ENCODE data around the gene PDE4B. TPM values are rescaled to one million over a fixed set of nuclear protein-coding genes. Genes with fewer than 3 reads are reported as not detected.

The PDE4B gene
- total RNA-seq, 1 donor from 2014 or later, result 10.9 TPM

GRCh38 chr1:66365635-66366034, 572.9 kb downstream of the PDE4B start:
- peak overlapping the region; percentile 64 for H3K27ac Mint-ChIP-seq
- H3K9me3 Mint-ChIP-seq, result peaks cover 7% of the 10 kb centered on the region
- no peak overlapping the region for H3K4me3 Mint-ChIP-seq
- no peaks in the 10 kb centered on the region for H3K27me3 Mint-ChIP-seq
- DNase-seq, result no peak
- H3K36me3 Mint-ChIP-seq (ENCODE audit: low read depth), result peaks cover 76% of the 10 kb centered on the region
- intact Hi-C loops (cut with micrococcal nuclease), result no loop called here
- H3K4me1 Mint-ChIP-seq, result peaks cover 51% of the 10 kb centered on the region

- Mint-ChIP-seq H3K4me1 (peaks cover 59% of the 10 kb centered on the region), H3K9me3 (peaks cover 7% of the 10 kb centered on the region), H3K36me3 (ENCODE audit: low read depth) (peaks cover 79% of the 10 kb centered on the region), H3K27ac (peak overlapping the region; percentile 75), H3K4me3 (no peak overlapping the region), H3K27me3 (no peaks in the 10 kb centered on the region)
- intact Hi-C loops (cut with micrococcal nuclease), result no loop called here
- no peak for DNase-seq
These were observed 573.9 kb downstream of the PDE4B start for GRCh38 chr1:66366634-66367033.

- H3K36me3 Mint-ChIP-seq (ENCODE audit: low read depth), result peaks cover 79% of the 10 kb centered on the region
- no peak for DNase-seq
- peaks cover 7% of the 10 kb centered on the region for H3K9me3 Mint-ChIP-seq
- H3K27me3 Mint-ChIP-seq, result no peaks in the 10 kb centered on the region
- peak overlapping the region; percentile 75 for H3K27ac Mint-ChIP-seq
- H3K4me3 Mint-ChIP-seq, result peak overlapping the region; percentile 16
- intact Hi-C loops (cut with micrococcal nuclease), result no loop called here
- peaks cover 64% of the 10 kb centered on the region for H3K4me1 Mint-ChIP-seq
These were observed 574.7 kb downstream of the PDE4B start for GRCh38 chr1:66367369-66367768.

GRCh38 chr1:66368261-66368660, 575.6 kb downstream of the PDE4B start:
- no peak overlapping the region for H3K4me3 Mint-ChIP-seq
- H3K9me3 Mint-ChIP-seq, result peaks cover 7% of the 10 kb centered on the region
- intact Hi-C loops (cut with micrococcal nuclease), result no loop called here
- peaks cover 72% of the 10 kb centered on the region for H3K4me1 Mint-ChIP-seq
- no peak for DNase-seq
- H3K27me3 Mint-ChIP-seq, result no peaks in the 10 kb centered on the region
- peak overlapping the region; percentile 67 for H3K27ac Mint-ChIP-seq
- H3K36me3 Mint-ChIP-seq (ENCODE audit: low read depth), result peaks cover 80% of the 10 kb centered on the region

- H3K4me3 Mint-ChIP-seq, result peak overlapping the region; percentile 62
- peak; percentile 69 for DNase-seq
- H3K36me3 Mint-ChIP-seq (ENCODE audit: low read depth), result peaks cover 69% of the 10 kb centered on the region
These were observed 577.8 kb downstream of the PDE4B start for GRCh38 chr1:66370462-66370971.

GRCh38 chr1:66371233-66372005, 578.7 kb downstream of the PDE4B start:
- H3K9me3 Mint-ChIP-seq, result no peaks in the 10 kb centered on the region
- DNase-seq, result peak; percentile 75
- peaks cover 60% of the 10 kb centered on the region for H3K36me3 Mint-ChIP-seq (ENCODE audit: low read depth)
- intact Hi-C loops (cut with micrococcal nuclease), result loop anchor here (2.0 to 10.0 kb wide), 7 partner anchors 125 to 1157 kb away; partner anchors contain the start of gene IL12RB2
- H3K4me3 Mint-ChIP-seq, result peak overlapping the region; percentile 82
- peak overlapping the region; percentile 98 for H3K27ac Mint-ChIP-seq
- H3K4me1 Mint-ChIP-seq, result peaks cover 81% of the 10 kb centered on the region
- H3K27me3 Mint-ChIP-seq, result no peaks in the 10 kb centered on the region

More at GRCh38 chr1:66370462-66370971, 577.8 kb downstream of the PDE4B start:
- Mint-ChIP-seq H3K9me3 (peaks cover 5% of the 10 kb centered on the region), H3K4me1 (peaks cover 77% of the 10 kb centered on the region), H3K27ac (peak overlapping the region; percentile 98), H3K27me3 (no peaks in the 10 kb centered on the region)
- intact Hi-C loops (cut with micrococcal nuclease), result loop anchor here (1.0 to 10.0 kb wide), 9 partner anchors 19 to 1156 kb away; partner anchors contain the start of gene IL12RB2

- Mint-ChIP-seq H3K36me3 (ENCODE audit: low read depth) (peaks cover 48% of the 10 kb centered on the region), H3K4me1 (peaks cover 69% of the 10 kb centered on the region), H3K9me3 (no peaks in the 10 kb centered on the region), H3K27ac (peak overlapping the region; percentile 98), H3K4me3 (peak overlapping the region; percentile 82), H3K27me3 (no peaks in the 10 kb centered on the region)
- peak; percentile 66 for DNase-seq
- intact Hi-C loops (cut with micrococcal nuclease), result loop anchor here (5.0 to 10.0 kb wide), 6 partner anchors 418 to 1158 kb away; partner anchors contain the start of gene IL12RB2
These were observed 579.9 kb downstream of the PDE4B start for GRCh38 chr1:66372522-66373101.

GRCh38 chr1:66373157-66373591, 580.5 kb downstream of the PDE4B start:
- peak overlapping the region; percentile 82 for H3K4me3 Mint-ChIP-seq
- H3K36me3 Mint-ChIP-seq (ENCODE audit: low read depth), result peaks cover 45% of the 10 kb centered on the region
- H3K27me3 Mint-ChIP-seq, result no peaks in the 10 kb centered on the region
- peaks cover 66% of the 10 kb centered on the region for H3K4me1 Mint-ChIP-seq
- peak overlapping the region; percentile 98 for H3K27ac Mint-ChIP-seq
- H3K9me3 Mint-ChIP-seq, result no peaks in the 10 kb centered on the region
- DNase-seq, result no peak
- intact Hi-C loops (cut with micrococcal nuclease), result loop anchor here (5.0 to 10.0 kb wide), 6 partner anchors 418 to 1158 kb away; partner anchors contain the start of gene IL12RB2

- peak overlapping the region; percentile 82 for H3K4me3 Mint-ChIP-seq
These were observed 581.5 kb downstream of the PDE4B start for GRCh38 chr1:66374148-66374547.

GRCh38 chr1:66374561-66375111, 581.9 kb downstream of the PDE4B start:
- peaks cover 59% of the 10 kb centered on the region for H3K4me1 Mint-ChIP-seq
- peaks cover 35% of the 10 kb centered on the region for H3K36me3 Mint-ChIP-seq (ENCODE audit: low read depth)
- H3K9me3 Mint-ChIP-seq, result no peaks in the 10 kb centered on the region
- intact Hi-C loops (cut with micrococcal nuclease), result loop anchor here (1.0 to 10.0 kb wide), 16 partner anchors 23 to 1160 kb away; partner anchors contain the start of gene IL12RB2
- H3K27me3 Mint-ChIP-seq, result no peaks in the 10 kb centered on the region
- H3K4me3 Mint-ChIP-seq, result peak overlapping the region; percentile 82
- peak overlapping the region; percentile 94 for H3K27ac Mint-ChIP-seq
- DNase-seq, result peak; percentile 76

More at GRCh38 chr1:66374148-66374547, 581.5 kb downstream of the PDE4B start:
- intact Hi-C loops (cut with micrococcal nuclease), result loop anchor here (1.0 to 10.0 kb wide), 16 partner anchors 23 to 1159 kb away; partner anchors contain the start of gene IL12RB2
- Mint-ChIP-seq H3K36me3 (ENCODE audit: low read depth) (peaks cover 38% of the 10 kb centered on the region), H3K4me1 (peaks cover 59% of the 10 kb centered on the region), H3K27ac (peak overlapping the region; percentile 98), H3K9me3 (no peaks in the 10 kb centered on the region), H3K27me3 (no peaks in the 10 kb centered on the region)
- no peak for DNase-seq

- peak overlapping the region; percentile 82 for H3K4me3 Mint-ChIP-seq
These were observed 582.4 kb downstream of the PDE4B start for GRCh38 chr1:66375125-66375524.

GRCh38 chr1:66380452-66381212, 587.9 kb downstream of the PDE4B start:
- Mint-ChIP-seq H3K9me3 (peaks cover 17% of the 10 kb centered on the region), H3K27ac (peak overlapping the region; percentile 54), H3K36me3 (ENCODE audit: low read depth) (peaks cover 10% of the 10 kb centered on the region), H3K27me3 (no peaks in the 10 kb centered on the region), H3K4me3 (no peak overlapping the region), H3K4me1 (peaks cover 28% of the 10 kb centered on the region)
- DNase-seq, result peak; percentile 60
- intact Hi-C loops (cut with micrococcal nuclease), result no loop called here

More at GRCh38 chr1:66375125-66375524, 582.4 kb downstream of the PDE4B start:
- H3K27ac Mint-ChIP-seq, result peak overlapping the region; percentile 94
- no peaks in the 10 kb centered on the region for H3K27me3 Mint-ChIP-seq
- no peak for DNase-seq
- H3K9me3 Mint-ChIP-seq, result no peaks in the 10 kb centered on the region
- peaks cover 60% of the 10 kb centered on the region for H3K4me1 Mint-ChIP-seq
- peaks cover 35% of the 10 kb centered on the region for H3K36me3 Mint-ChIP-seq (ENCODE audit: low read depth)
- intact Hi-C loops (cut with micrococcal nuclease), result loop anchor here (2.0 to 10.0 kb wide), 6 partner anchors 192 to 1160 kb away; partner anchors contain the start of gene IL12RB2
